Adrenal gland (tissue), 5 donors: ENCODE results near the gene AGBL4.

Source experiments
- POLR2A ChIP-seq, 2 donors: fragments of 450-650 bp; IDR thresholded peaks; one replicate each; pipeline ENCODE4 v1.6.1; 2017; ENCODE audit warnings: antibody characterized with exemption in 2 of 2, mild to moderate bottlenecking in 2 of 2, moderate library complexity in 1 of 2
- TF ChIP-seq, protein P1 (sequence below), 6 experiments: fragments of 450-650 bp in 4 of 6; fragments of 200-600 bp in 2 of 6; sonication (generic) in 1 of 6; IDR thresholded peaks; 1 replicate in 5 of 6; 2 replicates in 1 of 6; pipeline versions ENCODE4 v1.5.1 to v1.8.0; 2016 to 2021; ENCODE audit warnings: antibody characterized with exemption in 6 of 6, mild to moderate bottlenecking in 2 of 6, moderate library complexity in 1 of 6
- donor health status: DM: no; HTN: no; CAD: no.

DNA sequence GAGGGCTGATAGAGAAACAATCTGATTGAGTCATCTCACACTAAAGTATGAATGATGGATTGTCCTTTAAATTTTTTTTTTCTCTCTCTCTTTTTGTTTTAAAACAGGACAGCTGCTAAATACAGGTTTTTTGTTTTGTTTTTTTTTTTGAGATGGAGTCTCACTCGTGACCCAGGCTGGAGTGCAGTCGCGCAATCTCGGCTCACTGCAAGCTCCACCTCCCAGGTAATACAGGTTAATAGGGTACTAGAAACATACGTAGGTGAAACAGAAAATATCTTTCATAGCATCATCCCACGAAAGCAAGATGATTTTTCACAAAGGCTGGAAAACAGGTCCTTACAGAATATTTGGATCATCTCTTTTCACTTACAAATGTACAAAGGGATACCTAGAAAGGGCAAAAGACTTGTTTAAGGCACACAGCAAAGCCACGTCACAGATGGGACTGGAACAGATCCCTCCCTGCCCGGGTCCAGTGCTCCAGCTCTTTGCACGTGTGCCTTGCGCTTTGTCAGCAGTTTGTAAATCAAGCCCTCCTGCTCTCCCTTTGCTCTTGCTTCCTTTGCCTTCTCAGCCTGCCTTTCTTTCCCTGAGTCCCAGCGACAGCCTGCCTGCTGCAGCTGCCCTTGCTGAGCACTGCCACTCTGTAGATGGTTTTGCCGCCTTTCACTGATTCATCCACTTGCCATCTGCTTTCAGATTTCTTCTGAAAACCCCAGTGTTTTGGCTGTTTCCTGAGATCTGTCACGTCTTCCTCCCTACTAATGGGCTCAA lies 1075.8 kb downstream of the AGBL4 start:
- TF ChIP-seq, protein P1, sequence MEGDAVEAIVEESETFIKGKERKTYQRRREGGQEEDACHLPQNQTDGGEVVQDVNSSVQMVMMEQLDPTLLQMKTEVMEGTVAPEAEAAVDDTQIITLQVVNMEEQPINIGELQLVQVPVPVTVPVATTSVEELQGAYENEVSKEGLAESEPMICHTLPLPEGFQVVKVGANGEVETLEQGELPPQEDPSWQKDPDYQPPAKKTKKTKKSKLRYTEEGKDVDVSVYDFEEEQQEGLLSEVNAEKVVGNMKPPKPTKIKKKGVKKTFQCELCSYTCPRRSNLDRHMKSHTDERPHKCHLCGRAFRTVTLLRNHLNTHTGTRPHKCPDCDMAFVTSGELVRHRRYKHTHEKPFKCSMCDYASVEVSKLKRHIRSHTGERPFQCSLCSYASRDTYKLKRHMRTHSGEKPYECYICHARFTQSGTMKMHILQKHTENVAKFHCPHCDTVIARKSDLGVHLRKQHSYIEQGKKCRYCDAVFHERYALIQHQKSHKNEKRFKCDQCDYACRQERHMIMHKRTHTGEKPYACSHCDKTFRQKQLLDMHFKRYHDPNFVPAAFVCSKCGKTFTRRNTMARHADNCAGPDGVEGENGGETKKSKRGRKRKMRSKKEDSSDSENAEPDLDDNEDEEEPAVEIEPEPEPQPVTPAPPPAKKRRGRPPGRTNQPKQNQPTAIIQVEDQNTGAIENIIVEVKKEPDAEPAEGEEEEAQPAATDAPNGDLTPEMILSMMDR (IDR thresholded peaks at IDR 0.05): no peak
- no peak for TF ChIP-seq POLR2A (IDR thresholded peaks at IDR 0.05)
